Activated T-cell treated with anti-CD3 and anti-CD28 coated beads, Interleukin-2, amount 50 U/mL, for 24 hours (primary cell): ENCODE measurements around the gene SRGAP2C.
"Not testable (repeated sequence)": the region's sequence is repeated elsewhere in the genome, so short reads cannot be mapped to it uniquely, and the experiment has no call there.

Experiments used
- DNase-seq: peaks from one replicate; pipeline ENCODE4 v3.0.0-alpha.2; 2020
- H3K27ac Mint-ChIP-seq: 2 replicates; pipeline ENCODE4 v1.8.0; 2020; ENCODE audit warnings: mild to moderate bottlenecking, mixed read lengths
- H3K27me3 Mint-ChIP-seq: 2 replicates; pipeline ENCODE4 v1.8.0; 2020; ENCODE audit warnings: mixed read lengths
- H3K36me3 Mint-ChIP-seq: 2 replicates; pipeline ENCODE4 v1.8.0; 2020; ENCODE audit warnings: low read depth, mixed read lengths
- H3K4me1 Mint-ChIP-seq: 2 replicates; pipeline ENCODE4 v1.8.0; 2020; ENCODE audit warnings: low read depth, mixed read lengths
- H3K4me3 Mint-ChIP-seq: 2 replicates; pipeline ENCODE4 v1.8.0; 2020; ENCODE audit warnings: mild to moderate bottlenecking, moderate library complexity, mixed read lengths
- H3K9me3 Mint-ChIP-seq: 2 replicates; pipeline ENCODE4 v1.8.0; 2020; ENCODE audit warnings: mixed read lengths

The SRGAP2C gene

GRCh38 chr1:121346654-121347053 lies 161.9 kb downstream of the SRGAP2C start:
- not testable (repeated sequence) for H3K27ac Mint-ChIP-seq, H3K36me3 Mint-ChIP-seq, H3K27me3 Mint-ChIP-seq, H3K4me3 Mint-ChIP-seq, DNase-seq, H3K4me1 Mint-ChIP-seq, H3K9me3 Mint-ChIP-seq

- H3K9me3 Mint-ChIP-seq, H3K27me3 Mint-ChIP-seq, H3K36me3 Mint-ChIP-seq, DNase-seq, H3K27ac Mint-ChIP-seq, H3K4me1 Mint-ChIP-seq, H3K4me3 Mint-ChIP-seq: not testable (repeated sequence)
Measured at GRCh38 chr1:121347476-121347875, 162.7 kb downstream of the SRGAP2C start.

GRCh38 chr1:121348115-121348514 lies 163.3 kb downstream of the SRGAP2C start:
- not testable (repeated sequence) for H3K27me3 Mint-ChIP-seq, H3K4me1 Mint-ChIP-seq, H3K36me3 Mint-ChIP-seq, H3K9me3 Mint-ChIP-seq, DNase-seq, H3K4me3 Mint-ChIP-seq, H3K27ac Mint-ChIP-seq

GRCh38 chr1:121349332-121349967 lies 164.7 kb downstream of the SRGAP2C start:
- not testable (repeated sequence) for H3K36me3 Mint-ChIP-seq, H3K4me1 Mint-ChIP-seq, H3K27ac Mint-ChIP-seq, DNase-seq, H3K4me3 Mint-ChIP-seq, H3K27me3 Mint-ChIP-seq, H3K9me3 Mint-ChIP-seq

GRCh38 chr1:121355711-121356420 lies 171.1 kb downstream of the SRGAP2C start:
- not testable (repeated sequence) for H3K27ac Mint-ChIP-seq, DNase-seq, H3K4me1 Mint-ChIP-seq, H3K4me3 Mint-ChIP-seq, H3K27me3 Mint-ChIP-seq, H3K36me3 Mint-ChIP-seq, H3K9me3 Mint-ChIP-seq

GRCh38 chr1:121356819-121357218 lies 172.0 kb downstream of the SRGAP2C start:
- H3K9me3 Mint-ChIP-seq, H3K27me3 Mint-ChIP-seq, DNase-seq, H3K4me1 Mint-ChIP-seq, H3K4me3 Mint-ChIP-seq, H3K27ac Mint-ChIP-seq, H3K36me3 Mint-ChIP-seq: not testable (repeated sequence)

GRCh38 chr1:121360531-121360930 lies 175.8 kb downstream of the SRGAP2C start:
- H3K4me1 Mint-ChIP-seq, H3K4me3 Mint-ChIP-seq, H3K9me3 Mint-ChIP-seq, DNase-seq, H3K36me3 Mint-ChIP-seq, H3K27me3 Mint-ChIP-seq, H3K27ac Mint-ChIP-seq: not testable (repeated sequence)

GRCh38 chr1:121361451-121362233 lies 176.9 kb downstream of the SRGAP2C start:
- H3K4me3 Mint-ChIP-seq, H3K9me3 Mint-ChIP-seq, DNase-seq, H3K4me1 Mint-ChIP-seq, H3K27me3 Mint-ChIP-seq, H3K36me3 Mint-ChIP-seq: not testable (repeated sequence)
- H3K27ac Mint-ChIP-seq: peak overlapping the region; percentile 78

- not testable (repeated sequence) for H3K27me3 Mint-ChIP-seq, H3K4me1 Mint-ChIP-seq, H3K36me3 Mint-ChIP-seq, DNase-seq, H3K9me3 Mint-ChIP-seq, H3K4me3 Mint-ChIP-seq
- H3K27ac Mint-ChIP-seq: peak overlapping the region; percentile 76
Measured at GRCh38 chr1:121362234-121362883, 177.6 kb downstream of the SRGAP2C start.

GRCh38 chr1:121365316-121365715 lies 180.5 kb downstream of the SRGAP2C start:
- H3K4me1 Mint-ChIP-seq, H3K27me3 Mint-ChIP-seq, H3K9me3 Mint-ChIP-seq, H3K4me3 Mint-ChIP-seq, H3K36me3 Mint-ChIP-seq, H3K27ac Mint-ChIP-seq, DNase-seq: not testable (repeated sequence)

- not testable (repeated sequence) for H3K9me3 Mint-ChIP-seq, H3K27ac Mint-ChIP-seq, H3K4me3 Mint-ChIP-seq, H3K4me1 Mint-ChIP-seq, H3K36me3 Mint-ChIP-seq, H3K27me3 Mint-ChIP-seq
- DNase-seq: peak; percentile 63
Measured at GRCh38 chr1:121365723-121366122, 180.9 kb downstream of the SRGAP2C start.

GRCh38 chr1:121366171-121366570 lies 181.4 kb downstream of the SRGAP2C start:
- H3K9me3 Mint-ChIP-seq, H3K27me3 Mint-ChIP-seq, H3K27ac Mint-ChIP-seq, H3K36me3 Mint-ChIP-seq, H3K4me1 Mint-ChIP-seq, H3K4me3 Mint-ChIP-seq, DNase-seq: not testable (repeated sequence)

- not testable (repeated sequence) for DNase-seq, H3K4me3 Mint-ChIP-seq, H3K27ac Mint-ChIP-seq, H3K4me1 Mint-ChIP-seq, H3K27me3 Mint-ChIP-seq, H3K9me3 Mint-ChIP-seq, H3K36me3 Mint-ChIP-seq
Measured at GRCh38 chr1:121368910-121369309, 184.1 kb downstream of the SRGAP2C start.

- H3K9me3 Mint-ChIP-seq, H3K27ac Mint-ChIP-seq, H3K4me1 Mint-ChIP-seq, H3K4me3 Mint-ChIP-seq, H3K36me3 Mint-ChIP-seq, DNase-seq, H3K27me3 Mint-ChIP-seq: not testable (repeated sequence)
Measured at GRCh38 chr1:121369959-121370358, 185.2 kb downstream of the SRGAP2C start.

- H3K4me1 Mint-ChIP-seq, H3K9me3 Mint-ChIP-seq, H3K36me3 Mint-ChIP-seq, DNase-seq, H3K27me3 Mint-ChIP-seq, H3K4me3 Mint-ChIP-seq: not testable (repeated sequence)
- H3K27ac Mint-ChIP-seq: peak overlapping the region; percentile 68
Measured at GRCh38 chr1:121374851-121375367, 190.1 kb downstream of the SRGAP2C start.
